HG02678 (cell line): ENCODE results near the gene C16orf90.
"Not testable (repeated sequence)": the region's sequence is repeated elsewhere in the genome, so short reads cannot be mapped to it uniquely, and the experiment has no call there.

ENCODE experiments used
- ATAC-seq: cut with Tn5 transposase; IDR thresholded peaks from one replicate; pipeline ENCODE4 v1.9.1; 2021; ENCODE audit warnings: mild to moderate bottlenecking, moderate library complexity; ENCODE audit not compliant: unreplicated experiment

The C16orf90 gene

GRCh38 chr16:3513892-3514583, 18.7 kb upstream of the C16orf90 start:
- no peak for ATAC-seq

- no peak for ATAC-seq
Measured at GRCh38 chr16:3511286-3512180, 16.2 kb upstream of the C16orf90 start.

GRCh38 chr16:3510416-3510815, 15.1 kb upstream of the C16orf90 start:
- ATAC-seq = no peak

GRCh38 chr16:3509470-3509928, 14.2 kb upstream of the C16orf90 start:
- ATAC-seq = no peak

GRCh38 chr16:3508736-3509135, 13.4 kb upstream of the C16orf90 start:
- no peak for ATAC-seq

GRCh38 chr16:3503523-3503922, 8.2 kb upstream of the C16orf90 start:
- ATAC-seq = no peak

- no peak for ATAC-seq
Measured at GRCh38 chr16:3501783-3502400, 6.6 kb upstream of the C16orf90 start.

- ATAC-seq = not testable (repeated sequence)
Measured at GRCh38 chr16:3501412-3501761, 6.1 kb upstream of the C16orf90 start.

- ATAC-seq = no peak
Measured at GRCh38 chr16:3498988-3499387, 3.7 kb upstream of the C16orf90 start.

- ATAC-seq = no peak
Measured at GRCh38 chr16:3497771-3498170, 2.5 kb upstream of the C16orf90 start.

- ATAC-seq = no peak
Measured at GRCh38 chr16:3496386-3496785, 1.1 kb upstream of the C16orf90 start.

GRCh38 chr16:3494386-3494973, 809 bp downstream of the C16orf90 start:
- ATAC-seq = no peak

GRCh38 chr16:3492356-3492755, 2.9 kb downstream of the C16orf90 start:
- no peak for ATAC-seq

GRCh38 chr16:3490911-3491629, 4.2 kb downstream of the C16orf90 start:
- no peak for ATAC-seq

GRCh38 chr16:3488801-3489200, 6.5 kb downstream of the C16orf90 start:
- ATAC-seq = no peak

GRCh38 chr16:3487521-3488410, 7.5 kb downstream of the C16orf90 start:
- ATAC-seq = no peak

- ATAC-seq = no peak
Measured at GRCh38 chr16:3486506-3487215, 8.6 kb downstream of the C16orf90 start.

GRCh38 chr16:3485821-3486505, 9.3 kb downstream of the C16orf90 start:
- no peak for ATAC-seq
